Activated gamma-delta T cell treated with anti-CD3 and anti-CD28 coated beads, Interleukin-2, amount 50 U/mL, for 16 hours (primary cell): ENCODE results near the gene MTX2.

ENCODE experiments used
- DNase-seq: peaks from one replicate; pipeline ENCODE4 v3.0.0-alpha.2; 2020; ENCODE audit warnings: low read depth

The MTX2 gene

GRCh38 chr2:176378323-176378722, 109.1 kb downstream of the MTX2 start:
- DNase-seq: no peak

GRCh38 chr2:176380341-176380740, 111.1 kb downstream of the MTX2 start:
- DNase-seq: no peak

GRCh38 chr2:176383100-176383499, 113.9 kb downstream of the MTX2 start:
- DNase-seq: no peak

- no peak for DNase-seq
These were observed 114.7 kb downstream of the MTX2 start for GRCh38 chr2:176383836-176384442.

GRCh38 chr2:176385219-176385759, 116.0 kb downstream of the MTX2 start:
- no peak for DNase-seq

GRCh38 chr2:176385838-176386237, 116.6 kb downstream of the MTX2 start:
- no peak for DNase-seq
